Measurements from ENCODE around the gene RABAC1.

RABAC1 gene

DNA sequence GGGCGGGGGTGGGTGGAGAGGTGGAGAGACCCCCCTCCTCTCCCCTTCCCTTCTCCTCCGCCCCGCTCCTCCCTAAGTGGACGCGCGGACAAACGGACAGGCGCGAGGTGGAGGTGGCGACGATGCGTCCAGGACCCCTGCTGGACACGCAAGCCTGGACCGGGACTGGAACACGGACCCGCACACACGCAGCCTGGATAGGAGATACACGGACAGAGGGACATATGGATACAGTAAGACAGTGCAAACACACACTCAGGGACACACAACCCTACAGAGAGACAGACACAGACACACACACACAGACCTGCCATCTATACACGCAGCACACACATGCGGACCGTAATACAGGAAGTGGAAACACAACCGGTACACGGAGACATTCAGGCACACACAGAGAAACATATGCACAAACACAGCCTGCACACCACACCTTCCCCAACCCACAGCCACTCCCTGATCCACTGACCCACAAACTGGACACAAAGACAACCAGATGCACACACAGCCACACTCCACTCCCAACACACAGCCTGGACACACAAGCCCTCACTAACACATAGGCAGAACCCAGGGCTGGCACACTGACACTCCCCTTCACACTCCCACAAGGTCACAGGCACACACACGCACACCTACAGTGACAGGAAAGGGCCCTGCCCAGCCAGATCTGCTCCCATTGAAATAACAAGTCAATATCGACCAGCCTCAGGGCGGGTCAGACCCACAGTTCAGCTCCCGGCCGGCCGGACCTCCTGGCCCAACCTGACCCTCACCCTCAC, 30.2 kb downstream of the RABAC1 start:
- no peak for DNase-seq (ENCODE audit: low read depth)

DNA sequence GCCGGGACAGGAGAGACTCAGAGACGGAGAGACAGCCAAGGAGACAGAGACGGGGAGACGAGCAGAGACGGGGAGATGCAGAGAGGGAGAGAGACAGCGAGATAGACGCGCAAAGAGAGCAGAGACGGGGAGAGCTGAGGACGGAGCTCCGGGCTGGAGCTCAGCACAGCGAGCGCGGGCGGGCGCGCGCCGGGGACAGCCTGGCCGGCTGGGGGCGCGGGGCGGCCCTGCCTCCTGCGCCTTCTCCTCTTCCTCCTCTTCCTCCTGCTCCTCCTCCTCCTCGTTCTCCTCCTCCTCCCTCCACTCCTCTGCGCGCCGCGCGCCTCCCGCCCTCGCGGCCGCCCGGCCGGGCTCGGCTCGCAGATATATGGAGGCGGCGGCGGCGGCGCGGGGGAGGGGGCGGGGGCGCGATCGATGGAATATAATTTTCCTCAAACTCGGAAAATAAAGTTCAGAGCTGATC, 30.9 kb downstream of the RABAC1 start, which contains the start of gene ERFL:
TSS of gene ERFL (minus strand) at position 229 of the 463 bp plus-strand sequence. CDS start 15,530 bp downstream, outside the sequence.
- no peak for DNase-seq (ENCODE audit: low read depth)

DNA sequence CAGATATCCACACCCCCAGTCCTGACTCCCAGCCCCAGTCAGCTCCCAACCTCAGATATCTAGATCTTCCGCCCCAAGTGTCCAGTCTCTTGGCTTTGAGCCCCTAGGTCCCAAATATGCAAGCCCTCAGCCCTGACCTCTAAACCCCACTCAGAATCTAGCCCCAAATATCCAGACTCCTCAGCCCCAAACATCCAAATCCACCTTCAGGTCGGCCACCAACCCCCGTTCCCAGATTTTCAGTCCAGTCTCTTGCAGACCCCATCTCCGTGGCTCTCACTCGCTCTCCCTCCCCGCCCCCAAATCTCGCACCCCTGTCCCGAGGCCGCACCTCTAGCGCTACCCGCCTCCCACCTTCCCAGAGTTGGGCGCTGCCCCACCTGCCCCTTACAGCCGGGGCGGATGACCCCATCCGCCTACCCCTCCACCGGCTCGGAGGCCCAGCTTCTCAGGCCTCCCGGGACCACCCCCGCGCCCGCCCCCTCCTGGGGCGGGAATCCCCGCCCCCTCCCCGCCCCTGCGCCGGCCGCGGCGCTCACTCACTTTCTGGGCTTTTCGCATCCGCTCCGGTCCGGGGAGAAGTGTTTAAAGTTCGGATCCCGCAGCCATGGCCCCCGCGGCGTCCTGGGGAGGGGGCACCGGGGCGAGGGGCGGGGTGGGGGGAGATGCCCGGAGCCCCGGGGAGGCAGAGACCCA, 31.5 kb downstream of the RABAC1 start:
- DNase-seq (ENCODE audit: low read depth) = no peak

DNA sequence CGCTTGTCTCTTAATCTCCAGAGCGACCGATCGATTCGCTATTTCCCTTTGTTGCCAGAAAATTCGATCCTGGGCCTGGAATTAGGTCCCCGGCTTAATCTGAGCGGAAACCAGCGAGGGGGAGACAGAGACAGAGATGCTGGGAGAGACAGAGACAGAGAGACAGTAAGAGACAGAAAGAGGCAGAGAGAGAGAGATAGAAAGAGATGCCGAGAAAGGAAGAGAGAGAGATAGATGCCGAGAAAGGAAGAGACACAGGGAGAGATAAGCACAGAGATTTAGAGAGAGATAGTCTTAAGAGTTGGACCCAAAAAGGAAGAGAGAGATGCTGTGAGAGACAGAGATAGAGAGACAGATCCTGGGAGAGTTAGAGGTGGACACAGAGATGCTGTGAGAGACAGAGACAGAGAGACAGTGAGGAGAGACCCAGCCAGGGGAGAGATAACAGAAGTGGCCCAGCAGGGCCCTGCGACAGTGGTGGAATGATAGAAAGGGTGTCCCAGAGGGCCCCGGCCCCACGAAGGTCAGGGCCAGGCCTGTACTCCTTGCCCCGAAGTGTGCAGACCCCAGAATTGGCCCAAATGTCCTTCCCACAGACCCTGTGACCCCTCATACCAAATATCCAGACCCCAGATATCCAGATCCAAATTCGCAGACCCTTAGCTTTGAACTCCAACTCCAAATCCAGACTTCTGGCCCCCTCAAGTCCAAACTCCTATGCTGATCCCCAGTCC, 32.2 kb downstream of the RABAC1 start:
- DNase-seq (ENCODE audit: low read depth) = no peak

DNA sequence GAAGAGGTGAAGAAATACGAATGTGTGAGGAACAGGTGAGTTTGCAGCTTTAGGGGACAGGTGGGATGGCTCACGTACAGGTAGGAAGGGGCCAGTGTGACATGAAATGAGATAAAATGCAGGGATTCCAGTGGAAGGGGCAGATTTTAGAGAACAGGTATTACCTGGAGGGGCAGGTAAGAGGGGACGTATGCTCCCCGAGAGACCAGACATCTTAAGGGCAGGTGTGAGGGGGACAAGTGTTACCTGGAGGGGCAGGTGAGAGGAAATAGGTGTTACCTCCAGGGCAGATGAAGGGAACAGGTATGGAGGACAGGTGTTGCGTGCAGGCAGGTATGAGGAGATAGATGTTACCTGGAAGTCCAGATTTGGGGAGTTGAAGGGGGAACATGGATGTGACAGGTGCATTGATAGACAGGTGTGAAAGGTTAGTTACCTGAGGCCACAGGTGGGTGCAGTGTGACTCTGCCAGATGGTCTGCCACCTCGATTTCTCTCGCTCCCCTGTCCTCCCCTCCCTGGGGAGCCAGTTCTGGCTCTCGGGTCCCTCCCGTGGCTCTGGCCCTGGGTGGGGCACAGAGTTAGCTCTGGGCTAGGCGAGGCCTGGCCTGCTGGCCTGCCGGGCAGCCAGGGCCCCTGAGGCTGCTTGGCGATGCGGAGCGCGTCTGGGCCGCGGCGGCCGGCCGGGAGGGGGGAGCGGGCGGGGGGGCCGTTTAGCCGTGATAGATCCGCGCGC, 32.9 kb downstream of the RABAC1 start:
- DNase-seq (ENCODE audit: low read depth) = no peak

DNA sequence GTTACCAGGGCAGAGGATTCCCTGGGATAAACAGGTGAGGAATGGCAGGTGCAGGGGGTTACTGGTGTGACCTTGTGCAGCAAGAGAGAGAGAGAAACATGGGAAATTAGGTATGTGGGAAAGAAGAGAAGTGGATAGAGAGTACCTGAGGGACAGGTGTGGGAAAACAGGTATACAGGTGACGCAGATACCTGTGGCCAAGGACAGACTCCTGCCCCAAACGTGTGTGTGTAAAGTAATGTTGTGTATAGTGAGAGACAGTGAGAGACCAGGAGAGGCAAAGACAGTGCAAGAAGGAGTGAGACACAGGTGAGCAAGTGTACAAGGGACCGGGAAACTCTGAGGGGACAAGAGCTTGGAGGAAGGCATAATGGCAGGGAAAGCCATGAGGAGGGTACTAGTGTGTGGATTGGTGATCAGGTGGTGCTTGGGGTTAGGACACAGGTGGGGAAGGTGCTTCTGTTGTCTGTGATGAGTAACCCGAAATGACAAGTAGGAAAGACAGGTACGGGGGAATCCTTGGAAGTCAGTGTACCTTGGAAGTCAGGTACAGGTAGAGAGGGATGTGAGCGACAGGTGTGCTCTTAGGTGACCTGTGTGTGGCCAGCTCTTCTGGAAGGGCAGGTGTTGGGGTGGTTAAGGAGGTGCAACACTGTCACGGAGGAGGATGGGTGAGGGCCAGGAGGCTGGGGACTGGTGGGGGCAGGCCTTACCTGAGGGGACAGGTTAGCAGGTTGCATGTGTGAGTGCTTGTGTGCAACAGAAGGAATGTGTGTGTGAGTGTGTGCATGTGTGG, 33.7 kb downstream of the RABAC1 start:
- DNase-seq (ENCODE audit: low read depth) = no peak

DNA sequence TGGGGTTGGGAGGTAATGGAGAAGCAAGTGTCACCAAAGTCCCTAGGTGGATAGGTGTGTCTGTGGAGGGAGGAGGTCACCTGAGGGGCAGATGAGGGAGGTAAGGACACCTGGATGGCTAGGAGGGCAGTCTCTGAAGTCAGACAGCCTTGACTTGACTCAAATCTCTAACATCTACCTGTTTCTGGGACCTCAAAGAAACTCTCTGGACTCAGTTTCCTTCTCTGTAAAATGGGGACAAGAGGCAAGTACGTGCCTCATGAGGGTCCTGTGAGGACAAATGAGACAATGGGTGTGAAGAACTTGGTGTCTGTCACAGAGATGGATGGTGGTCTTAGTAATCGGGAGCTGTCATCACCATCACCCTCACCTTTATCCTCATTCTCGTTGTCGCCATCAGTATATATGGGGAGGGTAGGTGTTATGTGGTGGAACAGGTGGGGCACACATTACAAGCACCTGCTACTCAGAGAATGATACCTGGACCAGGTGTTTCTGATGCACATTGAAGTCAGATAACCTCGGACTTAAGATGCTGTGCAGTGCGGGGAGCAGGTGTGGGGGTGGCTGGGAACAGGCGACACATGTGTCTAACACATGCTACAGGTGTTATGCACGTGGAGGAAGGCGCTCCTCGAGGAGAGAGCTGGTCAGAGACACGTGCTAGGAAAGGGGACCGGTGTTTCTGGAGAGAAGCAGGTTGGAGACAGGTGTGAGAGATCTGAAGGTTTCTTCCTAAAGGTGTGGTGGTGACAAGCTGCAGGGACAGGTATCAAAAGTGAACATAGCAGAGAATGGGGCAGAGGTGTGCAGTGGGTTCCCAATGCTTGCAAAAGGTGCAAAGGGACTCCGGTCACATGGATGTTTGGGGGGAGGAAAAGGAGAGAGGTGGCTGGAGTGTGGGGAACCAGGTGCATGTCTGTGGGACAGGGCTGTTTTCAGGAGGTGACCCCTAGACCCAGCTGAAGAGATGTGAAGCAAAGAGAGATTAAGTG, 34.7 kb downstream of the RABAC1 start:
- no peak for DNase-seq (ENCODE audit: low read depth)

DNA sequence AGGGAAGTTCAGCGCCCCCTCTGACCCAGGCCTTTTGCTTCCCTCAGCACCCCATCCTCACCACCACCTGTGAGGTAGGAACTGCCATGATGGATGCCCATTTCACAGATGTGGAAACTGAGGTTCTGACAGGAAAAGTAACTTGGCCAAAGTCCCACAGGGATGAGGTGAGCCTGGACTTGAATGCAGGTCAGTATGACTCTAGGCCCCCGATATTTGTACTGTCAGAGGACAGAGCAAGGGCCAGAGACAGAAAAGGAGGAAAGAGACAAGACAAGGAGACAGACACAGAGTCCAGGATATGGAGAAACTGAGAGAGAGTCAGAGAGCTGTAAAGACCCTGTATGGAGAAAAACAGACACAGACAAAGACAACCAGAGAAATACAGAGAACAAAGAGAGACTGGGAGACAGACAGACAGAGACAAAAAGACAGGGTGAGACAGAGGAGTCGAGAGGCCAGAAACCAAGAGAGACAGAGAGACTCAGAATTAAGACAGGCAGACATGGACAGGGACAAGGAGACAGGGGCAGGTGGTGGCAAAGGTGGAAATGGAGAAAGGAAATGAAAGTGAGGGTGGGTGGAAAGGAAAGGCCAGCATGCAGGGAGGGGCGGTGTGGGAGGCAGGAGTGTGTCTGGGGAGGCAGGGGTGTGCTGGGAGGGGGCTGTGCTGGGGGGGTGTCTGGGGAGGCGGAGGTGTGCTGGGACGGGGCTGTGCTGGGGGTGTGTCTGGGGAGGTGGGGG, 35.9 kb downstream of the RABAC1 start:
- no peak for DNase-seq (ENCODE audit: low read depth)

DNA sequence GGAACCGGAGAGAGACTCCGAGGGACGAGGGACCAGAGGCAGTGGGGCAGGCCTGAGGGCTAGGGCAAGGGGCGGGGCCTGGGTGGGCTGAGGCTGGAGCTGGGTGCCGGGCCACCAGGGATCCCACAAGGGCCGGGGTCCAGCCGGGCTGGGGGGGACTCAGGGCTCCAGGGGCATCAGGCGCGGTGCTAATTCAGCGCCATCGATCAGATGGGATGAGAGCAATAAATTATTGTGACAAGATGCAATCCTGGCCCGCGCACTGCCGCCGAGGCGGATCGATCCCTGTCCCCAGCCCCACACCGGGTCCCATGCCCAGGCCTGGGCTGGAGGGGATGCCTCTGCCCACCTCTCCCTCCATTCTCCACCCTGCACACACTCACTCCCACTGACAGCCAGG, 36.5 kb downstream of the RABAC1 start:
- no peak for DNase-seq (ENCODE audit: low read depth)

DNA sequence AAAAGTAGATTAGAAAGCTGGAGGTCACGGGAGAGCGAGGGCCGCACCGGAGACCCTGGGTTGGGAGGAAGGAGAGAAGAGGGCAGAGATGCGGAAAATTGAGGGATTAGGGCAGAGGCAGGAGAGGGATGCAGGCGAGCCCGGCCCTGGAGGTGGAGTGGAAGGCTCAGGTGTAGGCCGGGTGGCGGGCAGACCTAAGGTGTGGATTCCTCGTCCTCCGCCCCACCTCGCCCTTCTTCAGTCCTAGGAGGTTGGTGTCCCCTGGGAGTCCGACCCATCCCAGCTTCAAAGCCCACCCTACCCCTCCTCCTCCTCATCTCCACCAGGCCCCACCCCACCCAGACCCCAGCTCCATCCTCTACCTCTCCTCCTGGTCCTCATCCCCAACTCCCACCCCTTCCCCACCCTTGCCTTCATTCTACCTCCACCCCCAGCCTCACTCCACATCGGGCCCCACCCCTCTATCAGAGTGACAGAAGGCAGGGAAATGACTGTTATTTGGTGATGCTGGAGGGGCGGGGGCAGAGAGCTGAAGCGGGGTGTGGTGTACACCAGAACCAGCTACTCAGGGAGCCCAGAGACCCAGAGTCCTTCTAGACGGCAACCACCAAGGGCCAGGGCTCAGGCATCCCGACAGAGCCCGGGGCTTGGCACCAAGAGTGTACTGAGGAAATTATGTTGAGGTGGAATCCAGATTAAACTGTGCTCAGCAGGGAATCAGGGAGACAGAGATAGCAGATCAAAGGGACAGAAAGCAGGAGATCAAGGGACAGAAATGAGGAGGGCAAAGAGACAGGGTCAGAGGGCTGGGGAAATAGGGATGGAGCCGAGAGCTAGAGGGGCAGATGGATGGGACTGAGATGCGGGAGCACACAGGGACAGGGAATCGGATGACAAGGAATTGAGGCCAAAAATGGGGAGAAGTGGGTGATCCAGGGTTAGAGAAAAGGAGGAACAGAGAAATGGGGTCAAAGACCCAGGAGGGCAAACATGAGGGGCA, 37.2 kb downstream of the RABAC1 start:
- no peak for DNase-seq (ENCODE audit: low read depth)

DNA sequence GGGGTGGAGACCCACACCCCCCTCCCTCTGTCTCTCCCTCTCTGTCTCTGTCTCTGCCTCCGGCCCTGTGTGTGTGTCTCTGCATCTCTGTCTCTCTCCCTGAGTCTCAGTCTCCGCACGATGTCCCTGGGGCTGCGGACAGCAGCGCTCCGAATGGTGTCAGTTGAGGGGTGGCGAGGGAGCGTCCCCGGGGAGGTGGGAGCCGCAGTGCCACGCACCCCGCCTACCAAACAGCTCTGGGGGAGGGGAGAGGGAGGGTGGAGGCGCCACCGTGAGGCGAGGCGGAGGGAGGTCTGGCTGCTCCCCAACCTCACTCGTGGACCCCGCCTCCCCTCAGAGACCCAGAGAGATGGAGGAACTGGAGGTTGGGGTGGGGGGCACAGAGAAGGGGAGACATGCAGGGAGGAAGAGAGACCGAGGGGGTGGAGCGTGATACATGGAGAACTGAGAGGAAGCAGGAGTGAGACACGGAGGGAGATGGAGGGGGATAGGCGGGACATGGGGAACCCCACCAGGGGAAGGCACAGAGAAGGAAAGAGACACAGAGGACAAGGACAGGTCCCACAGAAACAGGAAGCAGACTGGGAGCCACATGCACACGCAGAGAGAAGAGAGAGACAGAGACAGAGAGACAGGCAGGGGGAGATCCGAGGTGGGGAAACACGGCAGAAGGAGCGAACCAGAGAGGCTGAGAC, 38.1 kb downstream of the RABAC1 start:
- no peak for DNase-seq (ENCODE audit: low read depth)

DNA sequence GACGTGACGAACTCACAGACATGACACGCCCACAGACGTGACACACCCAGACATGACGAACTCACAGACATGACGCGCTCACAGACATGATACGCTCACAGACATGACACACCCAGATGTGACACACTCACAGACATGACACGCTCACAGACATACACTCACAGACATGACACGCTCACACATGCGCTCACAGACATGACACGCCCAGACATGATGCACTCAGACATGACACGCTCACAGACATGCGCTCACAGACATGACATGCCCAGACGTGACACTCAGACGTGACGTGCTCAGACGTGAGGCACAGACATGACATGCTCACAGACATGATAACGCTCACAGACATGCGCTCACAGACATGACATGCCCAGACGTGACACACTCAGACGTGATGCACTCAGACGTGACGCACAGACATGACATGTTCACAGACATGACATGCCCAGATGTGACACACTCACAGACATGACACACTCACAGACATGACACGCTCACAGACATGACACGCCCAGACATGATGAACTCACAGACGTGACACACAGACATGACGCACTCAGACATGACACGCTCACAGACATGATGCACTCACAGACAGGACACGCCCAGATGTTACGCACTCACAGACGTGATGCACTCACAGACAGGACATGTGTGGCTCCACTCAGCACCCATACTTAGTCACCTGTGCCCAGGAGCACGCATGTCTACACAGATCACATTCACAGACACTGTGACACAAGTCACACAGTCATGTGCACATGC, 39.0 kb downstream of the RABAC1 start:
- DNase-seq (ENCODE audit: low read depth) = no peak

DNA sequence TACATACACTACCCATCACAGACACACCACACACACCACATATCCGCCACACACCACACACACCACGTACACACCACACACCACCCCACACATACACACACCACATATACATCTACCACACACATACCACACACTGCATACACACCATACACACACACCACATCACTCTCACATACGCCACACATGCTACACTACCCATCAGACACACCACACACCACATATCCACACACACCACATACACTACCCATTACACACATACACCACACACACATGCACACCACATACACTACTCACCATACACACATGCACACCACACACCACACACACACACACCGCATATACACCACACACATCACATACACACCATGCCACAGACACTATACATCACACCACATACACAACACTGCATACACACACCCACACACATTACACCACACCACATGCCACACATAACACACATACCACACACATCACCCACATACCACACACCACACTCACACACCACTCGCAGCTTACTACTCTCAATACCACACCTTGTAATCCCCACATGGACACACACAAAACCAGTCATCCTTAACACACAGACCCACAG, 40.4 kb downstream of the RABAC1 start:
- no peak for DNase-seq (ENCODE audit: low read depth)

DNA sequence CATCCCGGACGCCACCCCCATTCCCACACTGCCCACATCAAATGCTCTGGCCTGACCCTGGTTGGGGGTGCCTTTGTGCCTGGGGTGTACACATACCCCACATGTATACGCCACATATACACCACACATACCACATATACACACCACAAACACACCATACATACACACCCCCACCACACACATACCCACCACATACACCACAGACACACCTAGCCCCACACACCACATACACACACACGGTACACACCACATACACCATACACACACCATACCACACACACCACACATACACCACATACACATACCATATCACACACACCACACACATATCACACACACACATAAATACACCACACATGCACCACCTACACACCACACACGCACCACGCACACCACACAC, 41.0 kb downstream of the RABAC1 start:
- no peak for DNase-seq (ENCODE audit: low read depth)

DNA sequence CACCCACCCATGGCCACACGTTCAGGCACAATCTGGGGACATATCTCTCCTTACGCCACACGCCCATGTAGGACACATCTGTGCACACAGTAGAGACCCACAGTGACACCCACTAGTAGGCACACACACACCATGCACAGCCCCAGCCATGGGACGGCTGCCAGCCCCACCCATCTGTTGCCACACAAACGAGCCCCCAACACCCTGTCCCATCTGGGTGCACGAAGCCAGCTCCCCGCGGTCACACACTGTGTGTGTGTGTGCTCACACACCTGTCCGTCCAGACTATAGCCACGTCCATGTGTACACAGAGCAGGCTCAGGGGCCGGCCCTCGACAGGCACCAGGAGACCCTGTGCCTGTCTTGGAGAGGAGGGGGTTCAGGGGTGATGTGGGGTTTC, 41.4 kb downstream of the RABAC1 start:
- no peak for DNase-seq (ENCODE audit: low read depth)

DNA sequence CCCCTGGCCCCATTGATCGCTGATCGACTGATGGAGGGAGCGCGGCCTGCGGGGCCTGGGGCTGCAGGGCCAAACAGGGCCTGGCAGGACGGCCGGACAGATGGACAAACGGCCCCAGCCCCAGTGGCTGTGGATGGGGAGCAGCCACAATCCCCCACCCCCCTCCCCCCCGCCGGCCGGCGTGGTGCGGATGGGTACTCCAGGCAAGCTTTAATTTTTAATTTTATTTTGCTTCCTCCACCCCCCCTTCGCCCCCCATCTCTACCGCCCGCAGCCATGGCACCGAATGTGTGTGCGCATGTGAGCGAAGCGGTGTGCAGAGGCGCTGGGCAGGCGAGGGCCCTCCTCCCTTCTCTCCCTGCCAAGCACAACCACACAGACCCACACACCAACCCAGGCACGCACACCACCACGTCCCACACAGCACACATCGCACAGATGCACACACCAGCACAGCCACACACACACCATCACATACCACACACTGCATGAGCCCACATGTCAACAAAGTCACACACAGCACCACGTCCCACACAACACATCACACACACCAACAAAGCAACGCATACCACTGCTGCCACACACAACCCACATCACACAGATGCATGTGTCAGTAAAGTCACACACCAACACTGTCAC, 43.2 kb downstream of the RABAC1 start:
- no peak for DNase-seq (ENCODE audit: low read depth)

Measured in T follicular helper cell (primary cell).